Panc1 (cell line): ENCODE data around the gene USP24. TPM values are rescaled to one million over a fixed set of nuclear protein-coding genes. Genes with fewer than 3 reads are reported as not detected.

ENCODE experiments used
- ATAC-seq: fragments of 200-7000 bp; cut with Tn5 transposase; 2 replicates; pipeline ENCODE4 v1.9.1; 2020; ENCODE audit warnings: mild to moderate bottlenecking, moderate library complexity
- BruUV-seq: library from RNA; stranded (reverse); fragments of 400-500 nt; replicated peaks from 2 replicates; lab custom pipeline; 2021; lab: Mats Ljungman, UMichigan
- CTCF ChIA-PET: fragments of 300-600 bp; sonication (Branson Sonifier 250); formaldehyde crosslinking; loops from one replicate; lab custom pipeline; 2022; ENCODE audit warnings: antibody characterized with exemption; lab: Charles Lee
- POLR2A ChIA-PET: fragments of 300-600 bp; sonication (Branson Sonifier 250); formaldehyde crosslinking; loops from one replicate; lab custom pipeline; 2022; ENCODE audit warnings: antibody characterized with exemption; lab: Charles Lee
- DNase-seq: peaks from one replicate; pipeline ENCODE4 v3.0.0-alpha.2; 2010; ENCODE audit warnings: low read depth, low spot score
- H3K27ac ChIP-seq: 2 replicates; pipeline ENCODE4 v1.5.1; 2011; ENCODE audit warnings: mild to moderate bottlenecking, low read length, inconsistent platforms
- H3K27me3 ChIP-seq: fragments of 200-500 bp; sonication (Bioruptor generic); 2 replicates; pipeline ENCODE4 v1.6.0; 2014; ENCODE audit warnings: low read length, inconsistent platforms; ENCODE audit not compliant: control insufficient read depth, insufficient read depth
- H3K36me3 ChIP-seq: fragments of 200-500 bp; sonication (Bioruptor generic); 2 replicates; pipeline ENCODE4 v1.5.1; 2014; ENCODE audit warnings: inconsistent platforms, mild to moderate bottlenecking, low read length, moderate library complexity; ENCODE audit not compliant: control insufficient read depth, insufficient read depth
- H3K4me1 ChIP-seq: 2 replicates; pipeline ENCODE4 v1.5.1; 2011; ENCODE audit warnings: inconsistent platforms, mild to moderate bottlenecking, low read length, moderate library complexity; ENCODE audit not compliant: control insufficient read depth, insufficient read depth
- H3K4me3 ChIP-seq, 2 experiments: 2 replicates each; pipeline ENCODE4 v1.5.1; 2011 to 2012; ENCODE audit warnings: low read depth in 2 of 2, low read length in 2 of 2, mild to moderate bottlenecking in 2 of 2, inconsistent platforms in 1 of 2, moderate library complexity in 1 of 2
- H3K9me3 ChIP-seq: fragments of 200-500 bp; sonication (Bioruptor generic); 2 replicates; pipeline ENCODE4 v1.5.1; 2014; ENCODE audit warnings: low read depth, mild to moderate bottlenecking, inconsistent platforms, low read length, moderate library complexity; ENCODE audit not compliant: control insufficient read depth, insufficient read depth
- CTCF ChIP-seq: fragments of 450-650 bp; IDR thresholded peaks from 2 replicates; pipeline ENCODE4 v1.5.1; 2017; ENCODE audit warnings: mild to moderate bottlenecking
- POLR2AphosphoS5 ChIP-seq: IDR thresholded peaks from 2 replicates; pipeline ENCODE4 v1.6.1; 2012; ENCODE audit warnings: mild to moderate bottlenecking, low read depth, low read length, moderate library complexity
- REST ChIP-seq, 2 experiments: IDR thresholded peaks; 2 replicates each; pipeline ENCODE4 v1.6.1; 2011 to 2012; ENCODE audit warnings: low read depth in 2 of 2, control low read depth in 1 of 2, low read length in 1 of 2, mild to moderate bottlenecking in 1 of 2, moderate library complexity in 1 of 2; ENCODE audit not compliant: insufficient read depth in 1 of 2
- SIN3A ChIP-seq: IDR thresholded peaks from 2 replicates; pipeline ENCODE4 v1.6.1; 2012; ENCODE audit warnings: low read depth, mild to moderate bottlenecking, low read length, moderate library complexity, borderline replicate concordance; ENCODE audit not compliant: insufficient read depth
- TCF7L2 ChIP-seq: IDR thresholded peaks from 2 replicates; pipeline ENCODE4 v1.6.1; 2011; ENCODE audit warnings: mild to moderate bottlenecking, low read depth, low read length, inconsistent platforms
- in situ Hi-C: cut with HindIII; loops from 2 replicates; pipeline ENCODE4 v1.10.0; 2016; ENCODE audit warnings: low sequenced_read_pairs, low pct_unique_long_range_greater_than_20kb
- intact Hi-C: fragments of 100-400 bp; cut with micrococcal nuclease; formaldehyde crosslinking; loops from one replicate; pipeline ENCODE4 v1.10.0; 2022; ENCODE audit not compliant: unreplicated experiment
- total RNA-seq: library from RNA; stranded (reverse); gene quantifications from one replicate; pipeline ENCODE4 v1.2.1, GENCODE V29; 2021; ENCODE audit not compliant: unreplicated experiment

The USP24 gene
- total RNA-seq, 1 experiment from 2014 or later = 52.2 TPM

GRCh38 chr1:55092475-55092874, 122.7 kb downstream of the USP24 start:
- Histone ChIP-seq H3K4me1 (no peaks in the 10 kb centered on the region), H3K9me3 (no peaks in the 10 kb centered on the region), H3K4me3 (no peak overlapping the region), H3K27me3 (no peaks in the 10 kb centered on the region), H3K27ac (no peak overlapping the region), H3K36me3 (peaks cover 67% of the 10 kb centered on the region)
- no TSS peak for BruUV-seq
- CTCF ChIA-PET = no interaction called here
- POLR2A ChIA-PET = no interaction called here
- TF ChIP-seq REST (IDR thresholded peaks at IDR 0.05; ENCODE audit: insufficient read depth in 1 of 2, low read depth in 2 of 2, low read length in 1 of 2) (no peak), POLR2AphosphoS5 (no peak), SIN3A (no peak), TCF7L2 (no peak), CTCF (no peak)
- intact Hi-C loops = no loop called here
- ATAC-seq (no peak), DNase-seq (no peak)
- in situ Hi-C loops = no loop called here

GRCh38 chr1:55089683-55090082, 125.5 kb downstream of the USP24 start:
- Histone ChIP-seq H3K27me3 (no peaks in the 10 kb centered on the region), H3K4me1 (no peaks in the 10 kb centered on the region), H3K4me3 (no peak overlapping the region), H3K36me3 (peaks cover 67% of the 10 kb centered on the region), H3K9me3 (no peaks in the 10 kb centered on the region), H3K27ac (no peak overlapping the region)
- no peak for ATAC-seq
- DNase-seq = no peak
- CTCF ChIA-PET = no interaction called here
- POLR2A ChIA-PET = no interaction called here
- TF ChIP-seq TCF7L2 (no peak), POLR2AphosphoS5 (no peak), CTCF (no peak), SIN3A (no peak), REST (IDR thresholded peaks at IDR 0.05; ENCODE audit: insufficient read depth in 1 of 2, low read depth in 2 of 2, low read length in 1 of 2) (no peak)
- BruUV-seq = TSS peak; percentile 32
- intact Hi-C loops (no loop called here), in situ Hi-C loops (no loop called here)
